Peyer's patch (tissue), 4 donors: Measurements from ENCODE around the gene RFX1.

Experiments used
- CTCF ChIP-seq, 6 experiments: fragments of 450-650 bp in 4 of 6; fragments of 200-600 bp in 2 of 6; sonication (generic) in 1 of 6; IDR thresholded peaks; one replicate each; pipeline ENCODE4 v1.5.1; 2017 to 2019; ENCODE audit warnings: antibody characterized with exemption in 6 of 6, mild to moderate bottlenecking in 3 of 6, moderate library complexity in 1 of 6
- POLR2A ChIP-seq, 2 donors: fragments of 450-650 bp; IDR thresholded peaks; one replicate each; pipeline ENCODE4 v1.5.1; 2017; ENCODE audit warnings: antibody characterized with exemption in 2 of 2, mild to moderate bottlenecking in 2 of 2, moderate library complexity in 2 of 2

GRCh38 chr19:13989487-13989886 is 16.6 kb downstream of the RFX1 start:
- TF ChIP-seq CTCF (IDR thresholded peaks at IDR 0.05) (no peak), POLR2A (IDR thresholded peaks at IDR 0.05) (no peak)
